GM18511 (cell line): ENCODE results near the gene ZNF512.
"Not testable (repeated sequence)": the region's sequence is repeated elsewhere in the genome, so short reads cannot be mapped to it uniquely, and the experiment has no call there.

Experiments used
- ATAC-seq: cut with Tn5 transposase; IDR thresholded peaks from one replicate; pipeline ENCODE4 v1.9.1; 2021; ENCODE audit warnings: mild to moderate bottlenecking, moderate library complexity; ENCODE audit not compliant: unreplicated experiment

Gene ZNF512

DNA sequence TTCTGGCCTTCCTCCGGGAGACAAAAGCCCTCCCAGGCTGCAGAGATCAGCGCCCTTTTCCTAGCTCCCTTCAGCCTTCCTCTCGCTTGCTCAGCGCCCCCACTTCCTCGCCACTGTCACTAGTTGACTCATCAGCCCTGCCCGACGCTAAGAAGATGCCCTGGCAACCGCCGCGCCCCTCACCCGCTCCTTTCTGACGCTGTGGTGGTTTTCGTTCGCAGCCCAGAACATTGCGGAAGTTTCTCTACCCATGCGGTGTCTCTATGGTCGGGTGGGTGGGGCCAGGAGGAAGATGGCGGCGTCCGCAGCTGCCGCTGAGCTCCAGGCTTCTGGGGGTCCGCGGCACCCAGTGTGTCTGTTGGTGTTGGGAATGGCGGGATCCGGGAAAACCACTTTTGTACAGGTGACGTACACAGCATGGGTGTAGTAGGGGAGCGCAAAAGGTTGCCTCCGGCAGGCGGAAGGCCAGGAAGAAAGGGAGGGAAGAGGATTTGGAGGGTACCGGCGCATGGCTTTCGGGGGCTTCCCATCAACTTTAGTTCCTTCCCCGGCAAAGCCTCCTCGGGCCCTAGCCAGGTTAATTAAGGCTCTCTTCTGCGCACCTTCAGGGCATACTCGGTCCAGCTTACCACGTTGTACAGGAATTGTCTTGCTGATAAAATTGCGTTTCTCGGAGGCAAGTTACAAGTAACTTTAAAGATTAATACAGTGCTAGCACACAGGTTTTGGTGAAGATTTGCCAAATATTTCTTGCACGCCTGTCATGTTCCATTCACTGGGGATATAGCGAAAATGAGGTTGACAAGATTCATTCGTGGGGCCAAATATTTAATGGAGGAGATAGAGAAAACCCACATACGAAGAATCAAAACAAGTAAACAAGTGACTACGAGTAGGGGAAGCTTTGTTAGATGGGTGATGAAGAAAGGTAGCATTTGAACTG, 46.2 kb downstream of the ZNF512 start, which contains the start of the genes CCDC121 and GPN1:
Gene CCDC121 (minus strand): TSS at position 246 of the 943 bp plus-strand sequence. CDS start 1,213 bp downstream, outside the sequence.
Gene GPN1 (plus strand): TSS at position 284 of the 943 bp plus-strand sequence. CDS start 9 bp downstream, at position 293.
- ATAC-seq: peak; percentile 100

DNA sequence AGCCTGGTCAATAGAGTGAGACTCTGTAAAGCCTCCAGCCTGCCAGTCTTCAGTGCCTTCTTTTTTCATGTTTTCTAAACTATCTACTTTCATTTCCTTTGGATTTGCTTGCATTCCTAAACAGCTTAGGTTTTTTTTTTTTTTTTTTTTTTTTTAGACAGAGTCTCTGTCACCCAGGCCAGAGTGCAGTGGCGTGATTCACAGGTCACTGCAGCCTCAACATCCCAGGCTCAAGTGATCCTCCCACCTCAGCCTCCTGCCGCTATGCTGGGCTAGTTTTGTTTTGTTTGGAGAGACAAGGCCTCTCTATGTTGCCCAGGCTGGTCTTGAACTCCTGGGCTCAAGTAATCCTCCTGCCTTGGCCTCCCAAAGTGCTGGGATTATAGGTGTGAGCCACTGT, 47.4 kb downstream of the ZNF512 start:
- not testable (repeated sequence) for ATAC-seq

- no peak for ATAC-seq
These were observed 51.4 kb downstream of the ZNF512 start for GRCh38 chr2:27634291-27634690.

DNA sequence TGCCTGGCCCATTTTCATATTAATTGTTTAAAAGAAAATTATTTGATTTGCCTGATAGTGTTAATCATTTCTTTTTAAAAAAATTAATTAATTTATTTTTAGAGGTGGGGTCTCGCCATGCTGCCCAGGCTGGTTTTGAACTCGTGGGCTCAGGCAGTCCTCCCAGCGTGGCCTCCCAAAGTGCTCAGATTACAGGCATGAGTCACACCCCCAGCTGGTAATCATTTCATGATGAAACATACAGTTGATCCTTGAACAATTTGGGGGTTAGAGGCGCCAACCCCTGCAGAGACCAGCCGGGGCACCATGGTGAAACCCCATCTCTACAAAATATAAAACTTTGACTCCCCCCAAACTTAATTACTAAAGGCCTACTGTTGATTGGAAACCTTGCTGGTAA, 53.9 kb downstream of the ZNF512 start:
- ATAC-seq: no peak

- ATAC-seq: no peak
These were observed 55.3 kb downstream of the ZNF512 start for GRCh38 chr2:27638037-27638637.

DNA sequence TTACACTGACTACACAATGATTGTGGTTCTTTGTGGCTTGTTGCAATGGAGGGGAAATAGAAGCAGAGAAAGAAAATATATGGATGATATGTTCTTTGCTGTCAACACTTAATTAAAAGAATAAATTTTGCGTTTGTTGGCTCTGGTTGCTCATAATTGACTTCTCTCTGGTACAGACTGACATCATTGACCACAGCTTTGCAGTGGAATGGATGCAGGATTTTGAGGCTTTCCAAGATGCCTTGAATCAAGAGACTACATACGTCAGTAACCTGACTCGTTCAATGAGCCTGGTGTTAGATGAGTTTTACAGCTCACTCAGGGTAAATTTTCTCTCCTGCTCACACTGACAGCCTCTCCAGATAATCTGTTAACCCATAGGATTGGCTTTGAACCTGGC, 55.9 kb downstream of the ZNF512 start:
- no peak for ATAC-seq

- ATAC-seq: no peak
These were observed 57.9 kb downstream of the ZNF512 start for GRCh38 chr2:27640722-27641245.

DNA sequence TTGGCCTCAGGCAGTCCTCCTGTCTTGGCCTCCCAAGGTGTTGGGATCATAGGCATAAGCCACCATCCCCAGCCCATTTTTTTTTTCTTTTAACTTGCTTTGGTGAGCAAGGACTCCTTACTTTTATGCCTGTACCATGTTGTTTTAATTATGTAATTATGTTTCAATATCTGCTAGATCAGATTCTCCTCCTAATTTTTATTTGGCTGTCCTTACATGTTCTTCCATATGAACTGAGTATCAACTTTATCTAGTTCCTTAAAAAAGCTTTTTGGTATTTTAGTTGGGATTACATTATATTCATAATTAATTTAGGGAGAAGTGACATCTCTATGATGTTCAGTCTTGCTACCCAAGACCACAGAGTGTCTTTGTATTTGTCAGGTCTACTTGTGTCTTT, 62.4 kb downstream of the ZNF512 start:
- ATAC-seq: no peak

- no peak for ATAC-seq
These were observed 64.4 kb downstream of the ZNF512 start for GRCh38 chr2:27647289-27647688.

- ATAC-seq: no peak
These were observed 64.9 kb downstream of the ZNF512 start for GRCh38 chr2:27647737-27648136.

GRCh38 chr2:27651056-27651455, 68.2 kb downstream of the ZNF512 start:
- ATAC-seq: no peak

DNA sequence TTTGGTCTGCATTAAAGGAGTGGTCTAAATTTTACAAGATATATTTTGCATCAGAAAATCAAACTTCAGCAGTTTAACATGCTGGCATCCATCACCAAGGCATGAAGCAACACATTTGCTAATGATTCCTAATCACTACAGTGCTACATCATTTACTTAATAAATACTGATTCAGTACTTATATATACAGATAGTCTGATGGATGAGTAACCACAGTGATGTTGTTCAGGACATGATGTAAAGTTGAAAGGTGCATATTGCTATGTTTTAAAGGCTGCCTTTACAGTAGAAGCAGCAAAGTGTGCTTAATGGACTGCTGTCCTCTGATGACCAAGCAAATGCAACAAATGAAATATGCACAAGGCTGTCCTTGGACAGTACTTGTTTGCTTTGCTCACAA, 69.5 kb downstream of the ZNF512 start:
- ATAC-seq: no peak

DNA sequence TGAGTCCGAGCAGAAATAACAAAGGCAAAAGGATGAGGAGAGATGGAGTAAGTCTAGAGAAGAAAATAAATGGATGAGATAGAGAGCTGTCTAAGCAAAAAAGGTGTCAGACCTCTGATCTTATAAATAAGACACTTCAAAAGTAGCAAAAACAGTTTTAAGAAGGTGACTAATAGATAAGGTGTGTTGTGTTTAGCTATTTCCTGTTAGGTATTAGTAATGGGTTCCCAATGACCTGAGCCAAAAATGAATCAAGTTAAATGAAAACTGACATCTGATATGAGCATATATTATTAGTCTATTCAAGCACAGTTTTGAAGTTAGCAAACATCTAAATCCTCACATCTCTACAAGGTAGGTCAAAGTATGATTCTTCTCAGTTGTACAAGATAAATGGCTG, 69.9 kb downstream of the ZNF512 start:
- ATAC-seq: no peak

GRCh38 chr2:27653397-27653796, 70.6 kb downstream of the ZNF512 start:
- ATAC-seq: no peak

GRCh38 chr2:27655155-27655951, 72.5 kb downstream of the ZNF512 start:
- no peak for ATAC-seq

- ATAC-seq: no peak
These were observed 78.5 kb downstream of the ZNF512 start for GRCh38 chr2:27661371-27661770.

- peak; percentile 87 for ATAC-seq
These were observed 80.7 kb downstream of the ZNF512 start, which contains the start of the genes SLC4A1AP and SUPT7L for GRCh38 chr2:27663285-27664153. TSS of gene SLC4A1AP (plus strand) at chr2:27663889. CDS start at chr2:27663915, 26 bp downstream. TSS of gene SUPT7L (minus strand) at chr2:27663614. CDS start at chr2:27662192, 1,422 bp downstream.

DNA sequence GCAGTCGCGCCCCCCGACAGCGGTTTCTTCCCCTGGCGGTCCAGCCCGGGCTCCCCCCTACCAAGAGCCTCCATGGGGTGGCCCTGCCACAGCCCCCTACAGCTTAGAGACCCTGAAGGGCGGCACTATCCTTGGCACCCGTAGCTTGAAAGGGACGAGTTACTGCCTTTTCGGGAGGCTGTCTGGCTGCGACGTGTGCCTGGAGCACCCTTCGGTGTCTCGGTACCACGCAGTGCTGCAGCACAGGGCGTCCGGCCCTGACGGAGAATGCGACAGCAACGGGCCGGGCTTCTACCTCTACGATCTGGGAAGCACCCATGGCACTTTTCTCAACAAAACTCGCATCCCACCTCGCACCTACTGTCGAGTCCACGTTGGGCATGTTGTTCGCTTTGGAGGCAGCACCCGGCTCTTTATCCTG, 81.3 kb downstream of the ZNF512 start:
- no peak for ATAC-seq

- ATAC-seq: no peak
These were observed 82.0 kb downstream of the ZNF512 start for GRCh38 chr2:27664622-27665363.
